Panc1 (cell line): ENCODE data around the gene ZBTB20.

Experiments used
- CTCF ChIP-seq: fragments of 450-650 bp; IDR thresholded peaks from 2 replicates; pipeline ENCODE4 v1.5.1; 2017; ENCODE audit warnings: mild to moderate bottlenecking
- POLR2AphosphoS5 ChIP-seq: IDR thresholded peaks from 2 replicates; pipeline ENCODE4 v1.6.1; 2012; ENCODE audit warnings: mild to moderate bottlenecking, low read depth, low read length, moderate library complexity
- SIN3A ChIP-seq: IDR thresholded peaks from 2 replicates; pipeline ENCODE4 v1.6.1; 2012; ENCODE audit warnings: low read depth, mild to moderate bottlenecking, low read length, moderate library complexity, borderline replicate concordance; ENCODE audit not compliant: insufficient read depth
- TCF7L2 ChIP-seq: IDR thresholded peaks from 2 replicates; pipeline ENCODE4 v1.6.1; 2011; ENCODE audit warnings: mild to moderate bottlenecking, low read depth, low read length, inconsistent platforms
- TF ChIP-seq, protein P1 (sequence below), 2 experiments: IDR thresholded peaks; 2 replicates each; pipeline ENCODE4 v1.6.1; 2011 to 2012; ENCODE audit warnings: low read depth in 2 of 2, control low read depth in 1 of 2, low read length in 1 of 2, mild to moderate bottlenecking in 1 of 2, moderate library complexity in 1 of 2; ENCODE audit not compliant: insufficient read depth in 1 of 2

- TF ChIP-seq CTCF (no peak), POLR2AphosphoS5 (no peak), SIN3A (no peak), TCF7L2 (no peak)
- TF ChIP-seq, protein P1, sequence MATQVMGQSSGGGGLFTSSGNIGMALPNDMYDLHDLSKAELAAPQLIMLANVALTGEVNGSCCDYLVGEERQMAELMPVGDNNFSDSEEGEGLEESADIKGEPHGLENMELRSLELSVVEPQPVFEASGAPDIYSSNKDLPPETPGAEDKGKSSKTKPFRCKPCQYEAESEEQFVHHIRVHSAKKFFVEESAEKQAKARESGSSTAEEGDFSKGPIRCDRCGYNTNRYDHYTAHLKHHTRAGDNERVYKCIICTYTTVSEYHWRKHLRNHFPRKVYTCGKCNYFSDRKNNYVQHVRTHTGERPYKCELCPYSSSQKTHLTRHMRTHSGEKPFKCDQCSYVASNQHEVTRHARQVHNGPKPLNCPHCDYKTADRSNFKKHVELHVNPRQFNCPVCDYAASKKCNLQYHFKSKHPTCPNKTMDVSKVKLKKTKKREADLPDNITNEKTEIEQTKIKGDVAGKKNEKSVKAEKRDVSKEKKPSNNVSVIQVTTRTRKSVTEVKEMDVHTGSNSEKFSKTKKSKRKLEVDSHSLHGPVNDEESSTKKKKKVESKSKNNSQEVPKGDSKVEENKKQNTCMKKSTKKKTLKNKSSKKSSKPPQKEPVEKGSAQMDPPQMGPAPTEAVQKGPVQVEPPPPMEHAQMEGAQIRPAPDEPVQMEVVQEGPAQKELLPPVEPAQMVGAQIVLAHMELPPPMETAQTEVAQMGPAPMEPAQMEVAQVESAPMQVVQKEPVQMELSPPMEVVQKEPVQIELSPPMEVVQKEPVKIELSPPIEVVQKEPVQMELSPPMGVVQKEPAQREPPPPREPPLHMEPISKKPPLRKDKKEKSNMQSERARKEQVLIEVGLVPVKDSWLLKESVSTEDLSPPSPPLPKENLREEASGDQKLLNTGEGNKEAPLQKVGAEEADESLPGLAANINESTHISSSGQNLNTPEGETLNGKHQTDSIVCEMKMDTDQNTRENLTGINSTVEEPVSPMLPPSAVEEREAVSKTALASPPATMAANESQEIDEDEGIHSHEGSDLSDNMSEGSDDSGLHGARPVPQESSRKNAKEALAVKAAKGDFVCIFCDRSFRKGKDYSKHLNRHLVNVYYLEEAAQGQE (IDR thresholded peaks at IDR 0.05; ENCODE audit: insufficient read depth in 1 of 2, low read depth in 2 of 2, low read length in 1 of 2), result no peak
Observed at GRCh38 chr3:114958930-114959329, 188.2 kb downstream of the ZBTB20 start.
